NOMO-1 treated with DMSO at 0.1 percent for 48 hours (cell line): Measurements from ENCODE around the gene PAQR9.
"Not testable (repeated sequence)": the region's sequence is repeated elsewhere in the genome, so short reads cannot be mapped to it uniquely, and the experiment has no call there.

Source experiments
- DNase-seq: peaks from one replicate; lab custom pipeline; 2025; ENCODE audit not compliant: unreplicated experiment; lab: John Stamatoyannopoulos, UW

Gene PAQR9

DNA sequence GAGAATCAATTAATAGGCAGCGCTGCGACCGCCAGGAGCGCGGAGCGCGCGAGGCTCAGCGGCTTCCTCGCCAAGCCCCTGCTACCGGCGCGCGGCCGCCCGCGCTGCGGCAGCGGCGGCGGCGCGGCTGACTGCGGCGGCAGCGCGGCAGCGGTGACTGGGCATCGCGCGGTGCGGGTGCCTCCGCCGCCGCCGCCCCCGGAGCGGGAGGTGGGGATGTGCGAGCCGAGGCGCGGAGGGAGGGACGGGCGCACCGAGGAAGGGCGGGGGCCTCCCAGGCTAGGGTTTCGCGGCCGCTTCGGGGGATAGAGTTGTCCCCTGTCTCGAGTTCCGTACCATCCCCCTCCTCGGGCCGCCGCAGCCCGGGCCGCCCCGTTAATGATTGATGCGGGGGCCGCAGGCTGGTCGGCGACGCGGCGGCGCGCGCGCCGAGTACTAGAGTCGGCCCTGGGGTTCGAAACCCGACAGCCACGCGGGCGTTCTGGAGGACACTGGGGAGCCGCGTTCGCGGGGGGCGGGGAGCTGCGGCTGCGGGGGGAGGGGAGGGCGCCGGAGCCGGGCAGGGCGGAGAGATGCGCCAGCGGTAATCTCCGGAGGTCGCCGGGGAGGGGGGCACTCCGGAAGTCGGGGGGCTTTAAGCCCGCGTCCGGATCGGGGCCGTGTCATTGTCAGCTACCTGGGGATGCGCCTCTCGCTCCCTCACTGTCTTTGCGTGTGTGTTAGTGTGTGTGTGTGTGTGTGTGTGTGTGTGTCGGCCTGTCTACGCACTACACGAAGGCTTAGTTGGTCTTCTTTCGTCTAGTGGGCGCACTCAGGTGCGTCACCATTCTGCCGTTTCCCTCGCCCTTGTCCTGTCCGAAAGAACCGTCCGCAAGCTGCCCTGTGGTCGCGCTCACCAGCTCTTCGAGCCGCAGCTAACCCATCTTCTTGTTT is at the start of gene PAQR9:
TSS of gene PAQR9 (minus strand) at position 159 of the 933 bp plus-strand sequence. CDS start 338 bp downstream, outside the sequence.
- peak; percentile 38 for DNase-seq

DNA sequence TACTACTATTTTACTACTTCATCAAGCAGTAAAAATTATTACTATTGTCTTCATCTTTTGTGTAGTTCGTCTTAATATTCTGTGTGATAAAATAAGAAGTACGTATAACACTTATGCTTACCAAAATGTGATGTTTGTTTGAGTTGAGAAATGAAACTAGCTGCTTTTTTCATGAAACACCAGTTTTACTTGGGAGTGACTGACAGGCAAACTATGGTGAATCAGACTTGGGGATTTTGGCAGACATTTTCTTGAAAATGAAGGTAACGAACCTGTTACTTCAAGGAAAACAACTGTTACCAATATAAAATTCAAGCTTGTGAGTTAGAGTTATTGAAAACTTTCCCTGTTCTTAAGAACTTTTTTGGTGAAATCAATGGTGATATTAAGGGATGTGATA is 48.2 kb upstream of the PAQR9 start:
- DNase-seq, result no peak

- DNase-seq, result no peak
Observed at GRCh38 chr3:143010024-143010423, 46.5 kb upstream of the PAQR9 start.

- DNase-seq, result no peak
Observed at GRCh38 chr3:143004823-143005222, 41.3 kb upstream of the PAQR9 start.

DNA sequence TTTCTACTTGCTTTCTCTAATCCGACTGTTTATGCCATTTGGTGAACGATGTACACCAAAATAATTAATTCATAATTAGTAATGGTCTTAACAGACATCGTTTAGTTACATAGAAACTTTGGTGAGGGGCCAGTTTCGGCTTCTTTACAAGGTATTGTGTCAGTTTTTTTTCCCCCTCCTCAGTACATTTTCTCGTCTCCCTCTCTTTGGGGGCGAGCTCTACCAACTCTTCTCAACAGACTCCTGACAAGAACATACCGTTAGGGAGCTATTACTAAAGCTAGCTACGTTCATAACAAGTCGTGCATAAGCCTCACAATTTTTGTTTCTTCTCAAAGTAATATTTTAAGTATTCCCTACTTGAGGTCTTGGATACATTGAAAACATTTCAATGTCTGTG is 39.3 kb upstream of the PAQR9 start:
- no peak for DNase-seq

DNA sequence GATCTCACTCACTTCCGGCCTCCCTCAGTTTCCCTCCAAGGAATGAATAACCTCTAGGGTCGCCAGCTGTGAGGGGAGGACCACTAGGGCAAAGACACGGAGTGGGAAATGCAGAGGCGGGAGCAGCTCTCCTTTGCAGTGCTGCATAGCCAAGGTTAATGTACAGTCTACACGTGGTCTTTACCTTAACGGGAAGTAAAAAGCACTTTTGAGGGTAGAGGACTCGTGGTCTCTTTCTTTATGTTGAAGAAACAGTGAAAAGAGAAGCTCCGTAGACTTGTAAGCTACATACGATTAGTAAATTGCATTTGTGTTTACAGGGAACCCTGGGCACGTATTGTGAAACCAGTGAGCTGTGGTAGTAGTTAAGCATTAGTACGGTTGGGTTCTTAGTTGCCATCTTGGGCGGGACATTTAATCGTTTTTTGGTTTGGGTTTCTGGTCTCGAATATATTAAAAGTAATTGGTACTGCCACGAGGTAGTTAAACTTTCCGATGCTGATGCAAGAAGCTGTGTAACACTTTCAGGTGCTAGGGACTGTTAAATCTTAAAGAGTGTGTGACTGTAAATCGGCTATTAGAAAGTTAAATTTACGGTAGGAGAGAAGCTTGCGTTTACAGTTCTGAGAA is 38.7 kb upstream of the PAQR9 start:
- DNase-seq, result peak; percentile 83

- peak; percentile 99 for DNase-seq
Observed at GRCh38 chr3:143001369-143002082, 38.1 kb upstream of the PAQR9 start, which contains the start of gene U2SURP. Gene U2SURP (plus strand): TSS chr3:143001570. CDS start chr3:143001629, 59 bp downstream.

DNA sequence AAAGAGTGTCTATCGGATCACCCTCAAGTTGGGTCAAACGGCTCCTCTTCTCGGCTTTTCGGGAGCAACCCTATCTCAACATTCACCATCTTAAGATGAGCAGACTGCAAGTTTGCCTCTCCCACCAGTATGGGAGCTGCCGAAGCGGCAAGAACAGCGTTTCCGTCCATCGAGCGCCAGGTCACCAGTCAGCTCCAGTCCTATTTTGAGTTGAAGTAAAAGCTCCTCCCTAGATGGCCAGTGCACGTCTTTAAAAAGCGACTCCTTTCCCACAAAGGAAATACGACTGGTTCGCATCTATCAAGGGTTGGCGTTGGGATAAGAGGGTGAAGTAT is 37.5 kb upstream of the PAQR9 start:
- DNase-seq, result peak; percentile 99

DNA sequence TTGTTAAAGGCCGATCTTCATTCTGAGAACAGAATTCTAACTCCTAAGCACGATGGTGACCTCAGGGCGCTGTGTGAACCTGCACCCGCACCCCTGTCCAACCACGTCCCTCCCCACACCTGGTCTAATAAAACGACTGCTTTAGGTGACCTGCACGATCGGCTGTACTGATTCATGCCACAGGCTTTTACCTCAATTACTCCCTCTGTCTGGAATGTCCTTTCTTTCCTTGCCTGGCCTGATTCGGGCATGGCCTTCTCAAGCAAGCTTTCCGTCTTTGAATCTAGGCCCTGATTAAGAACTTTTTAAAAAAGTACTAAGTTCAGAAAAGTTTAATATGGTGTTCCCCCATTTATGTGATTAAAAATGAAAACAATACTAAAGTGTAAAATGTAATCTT is 37.1 kb upstream of the PAQR9 start:
- no peak for DNase-seq

DNA sequence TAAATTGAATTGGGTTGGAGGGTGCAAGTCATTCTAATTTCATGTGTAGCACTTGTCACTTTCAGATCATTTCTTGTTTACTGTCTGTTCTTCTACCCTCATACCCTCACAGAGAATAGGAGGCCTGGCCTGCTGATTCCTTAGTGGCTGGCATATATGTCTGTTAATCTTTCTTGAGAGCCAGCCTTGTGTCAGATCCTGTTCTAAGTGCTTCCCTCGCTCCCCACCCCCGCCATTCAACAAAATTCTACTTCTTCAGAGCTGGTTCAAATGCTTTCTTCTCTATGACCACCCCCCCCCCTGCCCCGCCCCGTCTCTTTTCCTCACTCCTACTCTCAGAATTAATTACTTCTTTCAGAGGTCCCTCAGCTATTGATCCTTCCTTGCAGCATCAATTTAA is 36.4 kb upstream of the PAQR9 start:
- peak; percentile 49 for DNase-seq

DNA sequence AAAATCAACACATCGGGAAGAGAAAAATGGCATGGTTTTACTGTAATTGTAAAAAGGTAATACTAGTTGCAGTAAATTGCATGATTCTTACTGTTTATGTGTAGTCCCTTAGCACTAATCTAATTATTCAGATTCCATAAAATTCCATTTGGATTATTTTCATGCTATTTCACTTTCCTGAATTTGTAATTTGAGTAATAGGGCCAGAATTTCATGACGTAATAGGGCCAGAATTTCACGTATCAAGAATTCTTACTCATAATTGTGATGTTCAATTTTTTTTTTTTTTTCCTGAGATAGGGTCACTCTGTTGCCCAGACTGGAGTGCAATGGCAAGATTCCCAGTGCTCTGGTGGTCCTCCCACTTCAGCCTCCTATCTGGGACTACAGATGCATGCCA is 35.0 kb upstream of the PAQR9 start:
- no peak for DNase-seq

- no peak for DNase-seq
Observed at GRCh38 chr3:142997330-142997729, 33.9 kb upstream of the PAQR9 start.

- DNase-seq, result peak; percentile 98
Observed at GRCh38 chr3:142993958-142994442, 30.5 kb upstream of the PAQR9 start.

DNA sequence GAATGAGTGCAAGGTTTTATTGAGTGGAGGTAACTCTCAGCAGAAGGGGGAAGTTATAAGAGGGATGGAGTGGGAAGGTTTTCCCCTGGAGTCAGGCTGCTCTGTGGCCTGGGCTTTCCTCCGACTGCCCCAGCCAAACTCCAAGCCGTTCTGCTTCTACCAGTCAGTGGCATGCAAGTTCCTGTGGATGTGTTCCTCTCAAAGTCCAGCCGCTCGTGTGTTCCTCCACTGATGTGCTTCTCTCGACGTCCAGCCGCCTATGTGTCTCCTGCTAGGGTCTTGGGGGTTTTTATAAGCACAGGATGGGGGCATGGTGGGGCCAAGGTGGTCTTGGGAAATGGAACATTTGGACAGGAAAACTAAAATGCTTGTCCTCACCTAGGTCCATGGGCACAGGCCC is 28.8 kb upstream of the PAQR9 start:
- no peak for DNase-seq

GRCh38 chr3:142990721-142991120 is 27.2 kb upstream of the PAQR9 start:
- peak; percentile 58 for DNase-seq

- not testable (repeated sequence) for DNase-seq
Observed at GRCh38 chr3:142988826-142989225, 25.4 kb upstream of the PAQR9 start.

DNA sequence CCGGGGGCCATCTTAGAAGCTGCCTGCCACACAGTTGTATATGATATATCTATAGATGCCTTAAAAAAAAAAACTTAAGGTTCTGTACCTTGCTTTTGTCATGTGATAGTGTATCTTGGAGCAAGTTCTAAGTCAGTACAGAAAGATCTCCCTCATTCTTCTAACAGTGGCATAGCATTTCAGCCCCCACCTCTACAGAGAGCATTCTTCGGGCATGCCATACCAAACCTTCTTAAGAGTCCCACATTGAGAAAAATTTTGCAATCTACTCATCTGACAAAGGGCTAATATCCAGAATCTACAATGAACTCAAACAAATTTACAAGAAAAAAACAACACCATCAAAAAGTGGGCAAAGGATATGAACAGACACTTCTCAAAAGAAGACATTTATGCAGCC is 24.7 kb upstream of the PAQR9 start:
- not testable (repeated sequence) for DNase-seq

- DNase-seq, result no peak
Observed at GRCh38 chr3:142987707-142988106, 24.2 kb upstream of the PAQR9 start.

- DNase-seq, result peak; percentile 76
Observed at GRCh38 chr3:142987080-142987700, 23.7 kb upstream of the PAQR9 start.

GRCh38 chr3:142984255-142984654 is 20.8 kb upstream of the PAQR9 start:
- DNase-seq, result no peak

DNA sequence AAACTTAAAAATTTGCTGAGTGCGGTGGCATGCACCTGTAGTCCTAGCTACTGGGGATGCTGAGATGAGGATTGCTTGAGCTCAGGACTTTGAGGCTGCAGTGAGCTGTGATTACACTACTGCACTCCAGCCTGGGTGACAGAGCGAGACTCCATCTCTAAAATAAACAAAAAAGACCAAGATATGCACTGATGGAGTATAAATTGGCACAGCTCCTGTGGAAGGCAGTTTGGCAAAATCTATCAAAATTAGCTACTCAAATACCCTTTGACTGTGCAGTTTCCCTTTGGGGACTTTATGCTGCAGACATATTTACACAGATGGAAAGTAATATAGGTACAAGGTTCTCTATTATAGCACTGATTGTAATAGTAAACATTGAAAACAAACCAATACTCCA is 19.8 kb upstream of the PAQR9 start:
- no peak for DNase-seq
